Fibroblast of skin of left biceps (primary cell): Measurements from ENCODE around the gene PDE4D.

ENCODE experiments used
- DNase-seq, 2 experiments: peaks; one replicate each; pipeline ENCODE4 v3.0.0-alpha.2; 2013; ENCODE audit warnings: low read depth in 2 of 2

The PDE4D gene

DNA sequence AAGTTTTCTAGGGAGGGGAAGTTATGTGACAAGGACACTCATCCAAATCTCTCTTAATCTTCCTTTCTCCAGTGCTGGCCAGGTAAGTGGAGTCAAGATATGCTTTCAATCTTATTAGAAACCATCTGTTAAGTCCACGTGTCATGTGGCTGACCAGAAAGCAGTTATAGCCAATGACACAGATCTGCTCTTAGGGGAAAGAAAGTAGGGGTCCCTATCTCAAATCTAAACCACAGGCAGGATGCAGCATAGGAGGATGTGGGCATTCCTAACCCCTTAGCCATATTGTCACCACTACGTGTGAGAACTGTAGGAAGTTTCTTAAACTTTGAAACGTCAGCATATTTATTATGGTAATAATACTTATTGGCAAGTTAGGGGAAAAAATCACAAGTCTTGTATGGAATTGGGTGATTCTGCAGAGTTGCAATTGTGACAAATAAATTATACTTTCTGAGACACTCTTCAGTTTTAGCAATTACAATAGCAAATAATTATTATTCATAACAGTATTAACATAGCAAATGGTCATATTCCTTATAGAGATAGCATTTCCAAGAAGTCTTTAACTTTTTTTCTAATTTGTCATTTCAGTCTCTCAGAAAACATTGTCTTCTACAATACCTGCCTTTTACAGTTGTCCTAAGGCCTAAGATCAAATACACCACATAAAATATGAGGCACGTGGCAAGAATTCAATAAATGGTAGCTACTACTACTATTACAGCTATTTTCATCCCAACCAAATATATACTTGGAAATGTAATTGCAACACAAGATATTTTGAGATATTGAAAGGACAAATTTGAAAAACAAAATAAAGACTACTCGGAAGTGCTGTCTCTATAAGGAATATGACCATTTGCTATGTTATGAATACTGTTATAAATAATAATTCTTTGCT lies 236.9 kb downstream of the PDE4D start:
- DNase-seq, result no peak

DNA sequence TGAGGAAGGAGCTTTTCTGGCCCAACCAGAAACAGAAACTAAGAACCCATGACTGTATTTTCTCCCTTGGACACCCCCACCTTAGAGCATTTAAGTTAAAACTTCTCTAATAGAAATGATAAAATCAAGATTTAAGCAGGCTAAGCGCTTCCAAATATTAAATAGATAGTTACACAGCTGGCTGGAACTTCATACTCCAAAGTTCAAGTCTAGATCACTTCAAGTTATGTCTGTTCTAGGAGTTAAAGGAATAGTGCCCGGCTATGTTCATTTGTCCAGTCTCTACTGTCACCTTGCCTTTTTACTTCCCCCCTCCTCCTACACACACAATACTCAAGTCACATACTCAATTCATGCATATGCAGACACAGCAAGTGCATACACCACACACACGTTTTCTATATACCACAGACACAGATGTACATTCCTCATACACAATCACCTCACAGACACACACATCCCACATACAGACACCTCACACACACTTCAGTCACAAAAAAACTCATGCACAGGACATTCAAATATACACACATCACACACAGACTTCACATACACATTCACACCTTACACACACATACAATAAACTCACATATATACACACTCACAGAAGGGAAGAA lies 237.7 kb downstream of the PDE4D start:
- DNase-seq, result no peak

DNA sequence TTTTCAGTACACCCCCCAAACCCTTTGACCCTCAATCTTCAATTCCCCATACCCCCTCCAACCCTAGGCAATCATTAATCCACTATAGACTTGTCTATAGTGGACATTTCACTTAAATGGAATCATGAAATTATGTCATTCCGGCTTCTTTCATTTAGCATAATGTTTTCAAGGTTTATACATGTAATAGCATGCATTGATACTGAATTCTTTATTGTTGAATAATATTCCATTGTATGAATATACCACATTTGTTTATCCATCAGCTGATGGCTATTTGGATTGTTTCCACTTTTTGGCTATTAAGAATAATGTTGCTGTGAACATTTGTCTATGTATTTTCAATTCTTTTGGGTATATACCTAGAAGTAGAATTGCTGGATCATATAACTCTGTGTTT lies 238.8 kb downstream of the PDE4D start:
- DNase-seq, result no peak

DNA sequence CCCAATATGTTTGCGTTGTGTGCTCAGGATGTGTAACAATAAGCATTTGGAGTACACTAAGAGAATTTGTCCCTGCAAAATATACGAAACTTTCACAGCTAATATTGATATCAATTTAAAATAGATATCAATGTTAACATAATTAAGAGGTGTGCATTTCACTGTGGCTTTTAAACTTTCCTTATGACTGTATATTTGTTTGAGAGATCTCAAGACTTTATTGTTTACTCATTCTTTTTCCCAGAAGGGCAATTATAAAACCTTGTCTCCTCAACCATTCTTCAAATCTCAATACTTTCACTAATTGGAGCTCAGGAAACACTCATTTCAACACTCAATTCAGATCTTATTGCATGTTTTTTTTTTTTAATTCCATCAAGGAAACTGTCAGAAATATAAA lies 241.1 kb downstream of the PDE4D start:
- no peak for DNase-seq

DNA sequence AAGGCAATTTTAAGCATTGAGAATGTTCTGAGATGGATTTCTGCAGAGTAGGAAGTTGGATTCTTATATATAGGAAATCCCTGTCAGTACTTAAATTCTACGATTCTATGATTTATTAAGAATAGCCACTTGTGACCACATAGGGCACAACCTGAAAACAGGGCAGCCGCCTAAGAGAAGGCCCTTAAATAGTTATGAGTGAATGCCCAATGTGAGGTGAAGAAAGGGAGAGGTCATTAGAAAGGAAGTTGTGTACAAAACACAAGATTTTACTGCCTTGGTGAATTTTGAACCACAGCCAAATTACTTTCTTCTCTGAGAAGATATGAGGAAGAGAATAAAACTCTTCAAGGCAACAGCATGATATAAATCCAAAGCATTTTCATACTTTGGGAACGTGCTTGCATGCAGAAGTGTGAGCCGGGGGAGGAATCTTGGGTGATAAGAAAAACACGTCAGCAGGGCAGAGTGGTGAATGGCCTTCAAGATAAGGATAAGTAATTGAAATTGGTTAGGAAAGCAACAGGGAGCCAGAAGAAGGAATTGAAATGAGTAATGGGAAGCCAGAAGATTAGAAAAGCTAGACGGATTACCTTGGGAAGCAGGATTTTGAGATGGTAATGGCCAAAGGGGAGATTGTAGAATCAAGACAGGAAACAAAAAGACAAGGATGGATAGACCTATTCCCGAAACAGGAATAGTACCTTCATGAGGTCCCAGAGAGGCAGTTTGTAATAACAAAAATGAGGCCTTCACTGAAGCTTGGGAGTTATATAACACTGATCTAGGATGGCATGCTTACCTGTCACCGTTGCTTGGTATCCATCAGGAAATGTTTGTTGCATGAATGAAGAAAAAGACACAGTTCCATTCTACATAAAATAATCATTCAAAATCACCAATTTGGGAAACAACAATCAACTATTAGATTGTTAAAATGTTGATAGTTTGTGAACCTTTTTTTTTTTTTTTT lies 244.3 kb downstream of the PDE4D start:
- DNase-seq, result no peak

DNA sequence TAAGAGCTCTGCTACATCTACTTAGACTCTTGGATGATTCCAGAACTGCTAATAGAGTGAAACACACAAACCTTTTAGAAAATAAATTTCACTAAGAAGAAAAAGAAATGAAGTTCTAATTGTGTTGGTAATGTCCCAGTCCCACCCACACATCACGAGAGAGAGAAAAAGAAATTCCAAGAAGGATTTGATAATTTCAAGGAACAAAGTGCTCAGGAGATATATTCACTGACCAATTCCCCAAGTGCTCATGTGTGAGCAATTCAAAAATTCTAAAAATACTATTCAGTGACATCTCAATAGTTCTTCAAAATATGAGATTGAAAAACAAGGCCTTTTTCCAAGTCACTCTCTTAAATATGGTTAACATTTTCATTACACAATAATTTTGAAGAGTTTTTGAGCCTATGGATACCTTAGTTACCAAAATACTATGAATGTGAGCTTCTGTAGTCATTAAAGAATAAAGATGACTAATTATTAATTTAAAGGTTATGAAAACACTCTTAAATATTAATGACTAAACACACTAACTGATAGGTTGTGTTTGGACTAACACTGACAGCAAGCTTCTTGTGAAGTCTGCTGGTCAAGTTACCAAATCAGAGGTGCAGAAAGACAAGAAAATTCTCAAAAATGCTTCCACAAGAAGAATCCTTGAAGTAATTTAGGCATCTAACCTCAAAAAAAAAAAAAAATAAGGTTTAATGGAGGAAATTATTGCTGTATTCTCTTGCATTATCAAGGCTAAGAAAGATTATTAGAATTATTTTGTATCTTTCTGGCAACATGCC lies 245.3 kb downstream of the PDE4D start:
- no peak for DNase-seq

DNA sequence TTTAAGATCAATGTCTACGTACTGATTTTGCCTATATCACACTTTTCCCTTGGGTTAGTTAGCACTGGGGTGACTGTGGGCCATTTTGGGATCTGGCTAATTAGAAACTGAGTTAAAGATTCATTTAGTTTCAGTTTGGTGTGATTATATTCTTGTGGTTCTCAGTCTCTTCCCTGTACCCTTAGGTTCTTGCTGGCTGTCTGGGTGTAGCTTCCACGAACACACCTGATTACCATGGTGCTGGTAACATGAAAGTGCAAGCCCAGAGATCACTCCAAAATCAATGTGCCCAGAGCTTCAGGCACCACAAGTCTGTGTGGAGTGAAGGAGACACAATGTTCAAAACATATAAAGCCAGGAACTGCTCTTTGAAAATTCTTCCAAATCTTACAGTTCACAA lies 248.1 kb downstream of the PDE4D start:
- DNase-seq, result no peak

DNA sequence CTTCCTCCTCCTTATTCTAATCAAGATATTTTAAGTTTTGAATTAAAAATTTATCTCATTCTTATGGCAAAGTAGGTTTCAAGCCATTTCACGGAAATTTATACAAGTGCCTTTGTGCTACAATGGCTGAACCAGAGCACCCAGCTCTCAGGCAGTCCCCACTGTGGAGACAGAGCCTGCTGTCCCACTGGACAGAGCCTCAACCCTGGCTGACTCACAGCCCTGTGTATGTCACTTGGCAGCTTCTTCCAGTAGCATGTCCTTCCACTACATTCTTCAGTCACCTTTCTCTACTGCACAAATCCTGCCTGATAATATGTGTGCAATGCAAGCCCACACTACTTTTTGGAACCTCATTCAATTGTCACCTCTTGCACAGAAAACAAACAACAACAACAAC lies 253.1 kb downstream of the PDE4D start:
- DNase-seq, result no peak

DNA sequence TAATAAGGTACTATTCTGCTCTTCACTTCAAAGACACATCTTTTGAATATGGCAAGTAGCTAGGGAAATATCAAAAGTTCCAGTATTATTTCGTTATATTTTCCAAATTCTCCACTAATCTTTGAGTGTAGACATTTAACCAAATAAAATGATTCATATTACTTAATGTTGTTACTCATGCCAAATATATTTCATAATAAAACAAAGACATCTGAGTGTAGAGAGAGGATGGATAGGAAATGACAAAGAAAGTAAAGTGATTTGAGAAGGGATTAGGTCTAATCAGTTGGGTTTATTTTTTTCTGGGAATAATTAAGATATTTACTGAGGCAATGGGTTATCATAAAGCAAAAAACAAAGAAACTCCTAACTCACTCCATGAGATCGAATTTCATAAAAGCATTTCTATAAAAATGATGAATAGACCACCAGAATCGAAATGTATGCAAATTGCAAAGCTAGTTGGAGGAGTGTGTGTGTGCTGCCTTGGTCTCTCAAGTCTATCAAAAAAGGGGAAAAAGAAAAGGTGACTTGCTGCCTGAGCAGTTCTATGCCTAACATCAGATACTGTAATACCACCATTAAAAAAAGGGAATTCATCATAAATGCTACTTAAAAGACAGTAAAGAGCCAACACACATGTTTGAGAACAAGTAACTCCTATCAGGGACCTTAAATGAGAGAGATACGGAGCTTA lies 255.5 kb downstream of the PDE4D start:
- DNase-seq, result no peak

DNA sequence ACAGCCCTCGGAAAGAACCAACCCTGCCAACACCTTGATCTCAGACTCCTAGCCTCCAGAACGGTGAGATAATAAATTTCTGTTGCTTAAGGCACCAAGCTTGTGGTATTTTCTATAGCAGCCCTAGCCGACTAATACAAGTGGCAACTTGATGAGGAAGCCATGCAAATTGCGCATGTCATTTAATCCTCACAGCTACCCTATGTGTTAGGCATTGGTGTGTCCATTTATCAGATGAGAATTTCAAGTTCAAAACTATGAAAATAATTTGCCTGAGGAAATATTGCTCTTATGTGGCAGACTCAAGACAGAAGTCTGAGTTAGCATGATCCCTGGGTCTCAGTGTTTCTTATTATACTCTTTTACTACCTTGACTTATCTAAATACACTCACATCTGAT lies 264.0 kb downstream of the PDE4D start:
- DNase-seq, result no peak

DNA sequence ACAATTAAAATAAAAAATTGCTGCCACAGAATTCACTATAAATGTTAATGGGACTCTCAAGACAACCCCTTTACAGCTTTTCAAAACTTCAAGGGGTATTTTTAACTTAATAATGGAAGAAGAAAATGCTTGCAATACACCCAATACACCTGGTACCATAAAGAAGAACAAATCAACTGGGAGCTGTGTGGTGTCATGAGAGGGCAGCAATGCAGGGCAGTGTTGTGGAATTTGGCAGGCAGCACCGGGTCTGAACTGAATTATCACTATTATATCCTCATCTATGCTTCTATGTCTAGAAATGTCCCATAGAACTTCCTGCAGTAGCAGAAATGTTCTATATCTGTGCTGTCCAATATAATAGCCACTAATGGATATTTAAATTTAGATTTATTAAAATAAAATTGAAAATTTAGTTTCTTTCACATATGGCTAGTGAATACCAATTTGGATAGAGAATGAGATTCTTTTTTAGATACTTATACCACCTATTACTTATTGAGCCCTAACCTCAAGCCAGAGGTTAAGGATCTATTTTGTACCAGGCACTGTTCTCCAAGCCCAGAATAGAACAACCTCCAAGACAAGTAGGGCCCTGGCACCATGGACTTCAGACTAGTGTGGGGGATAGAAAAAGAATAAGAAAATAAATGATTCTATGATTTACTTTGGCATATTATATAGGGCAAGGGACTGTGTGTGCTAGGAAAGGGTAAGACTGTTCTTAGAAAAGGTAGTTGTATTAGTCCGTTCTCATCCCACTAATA lies 265.3 kb downstream of the PDE4D start:
- no peak for DNase-seq

DNA sequence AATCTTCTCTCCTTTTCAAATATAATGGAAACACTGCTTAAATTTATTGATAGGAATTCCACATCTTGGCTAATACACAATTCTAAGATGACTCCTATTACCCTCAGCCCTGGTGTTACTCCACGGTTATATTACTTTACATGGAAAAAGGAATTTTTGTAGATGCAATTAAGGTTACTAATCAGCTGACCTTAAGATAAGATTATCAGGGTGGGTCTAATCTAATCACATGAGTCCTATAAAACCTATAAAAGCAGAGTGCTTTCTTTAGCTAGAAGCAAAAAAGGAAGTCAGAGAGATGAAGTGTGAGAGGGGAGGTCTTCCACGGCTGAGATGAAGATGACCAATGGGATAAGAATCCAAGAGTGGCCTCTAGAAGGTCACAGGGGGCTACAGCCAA lies 268.6 kb downstream of the PDE4D start:
- DNase-seq, result no peak

DNA sequence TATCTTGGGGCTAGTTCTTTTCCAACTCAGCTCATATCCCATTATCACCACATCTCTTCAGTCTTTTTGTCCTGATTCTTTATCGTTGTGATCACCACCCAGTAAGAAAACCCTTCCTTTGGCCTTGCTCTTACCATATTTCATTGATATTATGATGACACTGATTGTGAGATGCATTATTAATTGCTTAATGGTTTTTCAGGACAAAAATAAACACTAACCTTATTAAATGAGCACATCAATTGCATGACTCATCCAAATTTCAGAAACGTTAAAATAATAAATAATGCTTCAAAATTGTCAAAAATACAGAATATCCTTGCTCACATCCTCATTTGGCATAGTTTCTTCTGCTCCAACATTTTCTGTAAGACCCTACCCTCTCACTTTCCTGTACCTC lies 270.7 kb downstream of the PDE4D start:
- no peak for DNase-seq

DNA sequence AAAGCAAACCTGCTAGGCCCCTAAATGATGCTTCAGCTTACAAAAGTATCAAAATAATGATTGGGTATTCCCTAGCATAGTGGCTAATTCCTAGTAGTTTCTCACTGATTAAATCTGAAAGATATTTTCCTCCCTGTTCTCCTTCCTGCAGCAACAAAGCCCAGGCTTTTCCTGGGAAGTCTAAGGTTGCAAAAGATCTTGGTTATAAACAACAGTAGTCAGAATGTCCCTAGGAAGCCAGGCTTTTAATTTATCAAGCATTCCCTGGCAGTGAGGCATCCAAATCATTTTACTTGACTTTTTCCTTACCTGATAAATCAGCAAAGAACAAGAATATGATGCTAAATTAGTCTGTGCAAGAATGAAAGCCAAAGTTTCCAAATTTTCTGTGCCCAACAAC lies 272.0 kb downstream of the PDE4D start:
- no peak for DNase-seq

DNA sequence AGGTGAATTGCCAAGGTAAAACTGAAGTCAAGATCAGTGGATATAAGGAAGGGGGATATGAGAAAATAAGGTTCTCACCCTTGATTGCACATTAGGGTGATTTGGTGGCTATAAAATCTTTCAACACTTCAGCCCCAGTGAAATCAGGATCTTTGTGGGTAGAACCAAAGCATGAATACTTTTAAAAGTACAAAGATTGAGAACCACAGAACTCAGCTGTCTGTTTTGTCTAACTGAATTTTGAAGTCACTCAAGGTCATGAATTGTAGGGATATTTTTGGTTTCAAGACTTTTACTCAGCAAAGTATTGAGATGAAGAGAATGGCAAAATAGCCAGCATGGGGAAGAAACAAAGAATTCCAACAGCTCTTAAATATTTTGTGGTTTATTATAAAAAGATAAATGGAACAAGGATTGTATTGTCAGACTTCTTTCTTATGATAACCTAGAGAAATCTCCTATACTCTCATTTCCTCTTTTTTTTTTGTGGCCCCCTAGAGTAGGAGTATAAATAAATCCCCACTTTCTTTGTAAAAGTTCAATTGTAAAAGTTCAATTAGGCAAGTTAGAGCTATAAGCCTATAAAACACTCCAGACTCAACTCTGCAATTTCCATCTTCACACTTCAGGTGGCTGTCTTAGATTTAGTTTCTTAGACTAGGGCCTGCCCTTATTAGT lies 272.9 kb downstream of the PDE4D start:
- DNase-seq, result peak; percentile 49 to 54

DNA sequence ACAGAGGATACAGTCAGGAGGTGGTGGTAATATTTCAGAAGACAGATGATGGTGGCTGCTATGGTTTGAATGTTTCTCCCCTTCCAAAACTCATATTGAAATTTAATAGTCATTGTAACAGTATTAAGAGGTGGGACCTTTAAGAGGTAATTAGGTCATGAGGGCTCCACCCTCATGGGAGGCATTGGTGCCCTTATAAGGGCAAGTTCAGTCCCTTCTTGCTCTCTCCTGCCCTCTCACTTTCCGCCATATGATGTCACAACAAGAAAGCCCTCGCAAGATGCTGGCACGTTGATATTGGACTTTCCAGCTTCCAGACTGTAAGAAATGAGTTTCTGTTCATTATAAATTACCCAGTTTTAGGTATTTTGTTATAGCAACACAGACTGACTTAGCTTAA lies 274.9 kb downstream of the PDE4D start:
- no peak for DNase-seq

DNA sequence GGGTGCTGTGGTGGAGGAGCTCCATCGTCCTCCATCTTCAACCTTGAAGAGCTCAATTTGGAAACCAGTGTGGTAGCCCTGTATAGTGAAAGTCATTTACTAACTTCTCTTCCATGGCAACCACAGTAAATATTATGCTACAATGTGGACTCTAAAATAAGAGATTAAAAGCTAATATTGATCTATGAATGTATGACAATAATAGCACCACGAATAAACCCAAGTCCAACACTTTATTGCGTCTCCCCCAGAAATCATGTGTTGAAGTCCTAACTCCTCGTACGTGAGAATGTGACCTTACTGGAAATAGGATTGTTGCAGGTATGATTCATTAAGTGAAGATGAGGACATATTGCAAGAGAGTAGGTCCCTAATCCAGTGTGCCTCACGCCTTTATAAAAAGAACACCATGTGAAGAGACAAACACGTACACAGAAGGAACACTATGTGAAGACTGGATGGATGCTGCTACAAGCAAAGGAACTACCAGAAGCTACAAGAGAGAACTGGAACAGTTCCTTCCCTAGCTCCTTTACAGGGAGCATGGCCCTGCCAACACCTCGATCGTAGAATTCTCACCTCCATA lies 276.2 kb downstream of the PDE4D start:
- DNase-seq, result no peak

DNA sequence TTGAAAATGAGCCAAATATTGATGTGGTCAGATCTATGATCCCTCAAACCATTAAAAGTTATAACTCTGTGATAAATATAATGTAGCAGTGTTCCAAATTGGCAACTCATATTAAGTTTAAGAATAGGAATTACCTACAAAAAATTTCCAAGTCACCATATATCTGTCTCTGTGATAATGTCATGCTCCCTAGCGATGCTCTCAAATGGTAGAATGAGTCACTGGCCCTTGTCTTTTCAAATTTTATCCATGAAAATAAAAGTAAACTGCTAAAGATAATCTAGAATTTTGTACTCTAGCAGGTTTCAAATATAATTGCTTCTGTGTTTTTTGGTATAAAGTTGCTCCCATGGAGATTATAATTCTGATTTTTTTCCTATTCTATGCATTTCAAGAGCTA lies 277.1 kb downstream of the PDE4D start:
- no peak for DNase-seq

DNA sequence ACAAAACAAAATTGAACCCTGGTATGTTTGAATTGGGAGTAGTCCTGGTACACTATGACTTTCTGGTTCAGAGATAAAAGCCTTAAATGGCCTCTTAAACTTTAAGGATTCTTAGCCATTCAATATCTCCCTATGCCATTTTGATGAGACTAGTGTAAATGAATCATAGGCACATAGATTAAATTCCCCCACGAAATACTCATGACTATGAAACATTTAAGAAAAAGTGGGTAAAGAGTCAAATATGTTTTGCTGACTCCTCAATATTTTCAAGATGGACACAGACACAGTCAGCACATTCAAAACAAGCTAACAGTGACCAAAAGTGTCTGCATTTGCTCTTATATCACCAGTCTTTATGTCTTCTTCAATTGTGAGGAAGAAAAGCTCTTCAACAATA lies 278.3 kb downstream of the PDE4D start:
- no peak for DNase-seq
